PFSK-1 (cell line): Measurements from ENCODE around the gene YWHAB.

Source experiments
- POLR2AphosphoS5 ChIP-seq: IDR thresholded peaks from 2 replicates; pipeline ENCODE4 v1.6.1; 2012; ENCODE audit warnings: low read depth, mild to moderate bottlenecking, control low read depth, low read length, moderate library complexity
- SIN3A ChIP-seq: IDR thresholded peaks from 2 replicates; pipeline ENCODE4 v1.6.1; 2012; ENCODE audit warnings: mild to moderate bottlenecking, low read length, moderate library complexity, borderline replicate concordance; ENCODE audit not compliant: insufficient read depth
- TAF1 ChIP-seq: IDR thresholded peaks from 2 replicates; pipeline ENCODE4 v1.6.1; 2012; ENCODE audit warnings: low read length, control low read depth, borderline replicate concordance; ENCODE audit not compliant: insufficient read depth
- TF ChIP-seq, protein P1 (sequence below), 2 experiments: IDR thresholded peaks; 2 replicates each; pipeline versions ENCODE4 v1.6.1 to v1.8.0; 2011 to 2012; ENCODE audit warnings: low read depth in 2 of 2, low read length in 2 of 2, control low read depth in 1 of 2, inconsistent platforms in 1 of 2, mild to moderate bottlenecking in 1 of 2, moderate library complexity in 1 of 2; ENCODE audit not compliant: insufficient read depth in 1 of 2

DNA sequence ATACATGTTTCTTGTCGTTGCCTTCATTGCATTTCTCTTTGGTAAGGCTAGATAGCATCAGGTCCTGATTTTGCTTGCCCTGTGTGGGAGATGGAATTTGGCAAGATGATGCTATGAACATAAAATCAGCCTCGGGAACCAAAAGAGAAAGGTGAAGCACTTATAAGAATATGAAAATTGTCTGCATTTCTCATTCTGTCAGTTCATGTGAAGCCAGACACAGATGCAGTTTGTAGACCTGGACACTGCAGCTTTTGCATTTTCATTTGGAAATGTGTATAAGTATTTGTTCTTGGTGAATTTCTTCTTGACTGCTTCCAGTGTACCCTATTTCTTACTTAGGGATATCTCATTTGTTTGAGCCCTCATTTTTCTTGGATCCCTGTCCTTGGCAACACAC is 1.3 kb downstream of the YWHAB start:
- TF ChIP-seq POLR2AphosphoS5 (no peak), TAF1 (no peak), SIN3A (no peak)
- TF ChIP-seq, protein P1, sequence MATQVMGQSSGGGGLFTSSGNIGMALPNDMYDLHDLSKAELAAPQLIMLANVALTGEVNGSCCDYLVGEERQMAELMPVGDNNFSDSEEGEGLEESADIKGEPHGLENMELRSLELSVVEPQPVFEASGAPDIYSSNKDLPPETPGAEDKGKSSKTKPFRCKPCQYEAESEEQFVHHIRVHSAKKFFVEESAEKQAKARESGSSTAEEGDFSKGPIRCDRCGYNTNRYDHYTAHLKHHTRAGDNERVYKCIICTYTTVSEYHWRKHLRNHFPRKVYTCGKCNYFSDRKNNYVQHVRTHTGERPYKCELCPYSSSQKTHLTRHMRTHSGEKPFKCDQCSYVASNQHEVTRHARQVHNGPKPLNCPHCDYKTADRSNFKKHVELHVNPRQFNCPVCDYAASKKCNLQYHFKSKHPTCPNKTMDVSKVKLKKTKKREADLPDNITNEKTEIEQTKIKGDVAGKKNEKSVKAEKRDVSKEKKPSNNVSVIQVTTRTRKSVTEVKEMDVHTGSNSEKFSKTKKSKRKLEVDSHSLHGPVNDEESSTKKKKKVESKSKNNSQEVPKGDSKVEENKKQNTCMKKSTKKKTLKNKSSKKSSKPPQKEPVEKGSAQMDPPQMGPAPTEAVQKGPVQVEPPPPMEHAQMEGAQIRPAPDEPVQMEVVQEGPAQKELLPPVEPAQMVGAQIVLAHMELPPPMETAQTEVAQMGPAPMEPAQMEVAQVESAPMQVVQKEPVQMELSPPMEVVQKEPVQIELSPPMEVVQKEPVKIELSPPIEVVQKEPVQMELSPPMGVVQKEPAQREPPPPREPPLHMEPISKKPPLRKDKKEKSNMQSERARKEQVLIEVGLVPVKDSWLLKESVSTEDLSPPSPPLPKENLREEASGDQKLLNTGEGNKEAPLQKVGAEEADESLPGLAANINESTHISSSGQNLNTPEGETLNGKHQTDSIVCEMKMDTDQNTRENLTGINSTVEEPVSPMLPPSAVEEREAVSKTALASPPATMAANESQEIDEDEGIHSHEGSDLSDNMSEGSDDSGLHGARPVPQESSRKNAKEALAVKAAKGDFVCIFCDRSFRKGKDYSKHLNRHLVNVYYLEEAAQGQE (IDR thresholded peaks at IDR 0.05; ENCODE audit: insufficient read depth in 1 of 2, low read depth in 2 of 2, low read length in 2 of 2) = no peak
